ENCODE measurements around the gene WDR13. TPM values are rescaled to one million over a fixed set of nuclear protein-coding genes. Genes with fewer than 3 reads are reported as not detected.

The WDR13 gene
- total and polyA plus RNA-seq, 4 donors: 25.4 to 73.7 (median 38.5) TPM

DNA sequence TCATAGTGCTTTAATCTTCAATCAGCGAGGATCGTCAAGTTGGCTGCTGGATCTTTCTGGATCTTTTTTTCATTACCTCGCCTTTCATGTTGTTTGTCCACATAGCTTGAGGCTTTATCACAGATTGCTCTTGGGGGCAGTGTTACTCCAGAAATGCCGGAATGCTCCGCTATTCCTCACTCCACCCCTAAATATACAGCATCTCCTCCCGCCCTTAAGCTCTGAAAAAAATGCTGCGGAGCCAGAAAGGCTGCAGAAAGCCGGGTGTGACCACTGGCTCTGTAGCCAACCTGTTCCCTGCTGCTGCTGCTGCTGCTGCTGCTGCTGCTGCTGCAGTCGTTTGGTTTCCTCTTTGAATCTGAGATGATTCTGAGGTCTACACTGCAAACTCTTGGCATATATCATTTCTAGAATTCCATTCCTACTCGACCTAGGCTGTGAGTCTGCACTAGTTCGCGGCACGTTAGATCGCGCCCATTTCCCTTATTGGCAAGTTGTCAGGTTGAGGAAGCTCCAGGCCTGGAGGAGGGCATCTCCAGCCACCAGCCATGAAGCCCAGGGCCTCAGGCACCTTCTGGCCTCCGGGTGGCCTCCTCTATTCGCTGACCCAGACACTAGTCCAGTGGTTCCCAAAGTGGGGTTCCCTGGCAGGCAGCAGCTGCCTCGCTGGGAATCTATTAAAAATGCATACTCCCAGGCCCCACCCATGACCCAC lies 34.2 kb downstream of the WDR13 start:
- 27% methylated on average over 18 of the region's 18 CpGs for WGBS
- H3K9me3 ChIP-seq (ENCODE audit: control insufficient read depth in 4 of 4, low read length in 3 of 4): no peaks in the 10 kb centered on the region
- no peaks in the 10 kb centered on the region for H3K4me1 ChIP-seq (ENCODE audit: control insufficient read depth in 4 of 4, insufficient read depth in 4 of 4, low read length in 3 of 4)
- H3K9ac ChIP-seq (ENCODE audit: low read depth in 1 of 2, low read length in 2 of 2): no peak overlapping the region
- TF ChIP-seq CTCF (IDR thresholded peaks at IDR 0.05; ENCODE audit: low read depth, low read length, missing input control): peak; percentile 45
- TF ChIP-seq RAD21 (IDR thresholded peaks at IDR 0.05): peak; percentile 76 to 81
- peak; percentile 32 for TF ChIP-seq SP1 (IDR thresholded peaks at IDR 0.05)
- TF ChIP-seq TAF1 (conservative IDR thresholded peaks at IDR 0.05): no peak
- no peaks in the 10 kb centered on the region for H3K27me3 ChIP-seq (ENCODE audit: control insufficient read depth in 4 of 4, insufficient read depth in 4 of 4, low read length in 3 of 4)
- H3K27ac ChIP-seq (ENCODE audit: low read depth in 1 of 2, low read length in 2 of 2): no peak overlapping the region
- H3K4me3 ChIP-seq (ENCODE audit: low read depth in 1 of 3, low read length in 3 of 3): no peak overlapping the region
- no peaks in the 10 kb centered on the region for H3K36me3 ChIP-seq (ENCODE audit: control insufficient read depth in 4 of 4, insufficient read depth in 3 of 4, low read depth in 1 of 4, low read length in 3 of 4)
- DNase-seq (ENCODE audit: low spot score): peak; percentile 66

DNA sequence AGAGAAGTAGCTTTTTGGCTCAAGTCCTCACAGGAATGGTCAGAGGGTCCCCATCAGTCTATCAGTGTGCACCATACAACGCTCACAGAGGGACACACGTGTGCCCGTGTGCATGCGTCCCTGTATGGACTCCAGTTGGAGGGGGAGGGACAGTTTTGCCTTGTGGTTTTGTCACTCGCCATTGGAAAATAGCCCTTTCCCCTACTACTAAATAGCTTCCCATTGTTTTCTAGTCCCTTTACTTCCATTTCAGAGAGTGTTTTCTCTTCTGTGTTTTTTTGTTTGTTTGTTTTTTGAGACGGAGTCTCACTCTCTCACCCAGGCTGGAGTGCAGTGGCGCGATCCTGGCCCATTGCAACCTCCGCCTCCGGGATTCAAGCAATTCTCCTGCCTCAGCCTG lies 34.9 kb downstream of the WDR13 start:
- Histone ChIP-seq H3K9ac (ENCODE audit: low read depth in 1 of 2, low read length in 2 of 2) (no peak overlapping the region), H3K4me3 (ENCODE audit: low read depth in 1 of 3, low read length in 3 of 3) (no peak overlapping the region), H3K27ac (ENCODE audit: low read depth in 1 of 2, low read length in 2 of 2) (no peak overlapping the region), H3K9me3 (ENCODE audit: control insufficient read depth in 4 of 4, low read length in 3 of 4) (no peaks in the 10 kb centered on the region), H3K27me3 (ENCODE audit: control insufficient read depth in 4 of 4, insufficient read depth in 4 of 4, low read length in 3 of 4) (no peaks in the 10 kb centered on the region), H3K4me1 (ENCODE audit: control insufficient read depth in 4 of 4, insufficient read depth in 4 of 4, low read length in 3 of 4) (no peaks in the 10 kb centered on the region), H3K36me3 (ENCODE audit: control insufficient read depth in 4 of 4, insufficient read depth in 3 of 4, low read depth in 1 of 4, low read length in 3 of 4) (no peaks in the 10 kb centered on the region)
- DNase-seq (ENCODE audit: low spot score): no peak
- TF ChIP-seq HNF4G (IDR thresholded peaks at IDR 0.05): no peak
- TF ChIP-seq ATF3 (IDR thresholded peaks at IDR 0.05): no peak
- TF ChIP-seq MAX (IDR thresholded peaks at IDR 0.05): no peak
- TF ChIP-seq, protein P1, sequence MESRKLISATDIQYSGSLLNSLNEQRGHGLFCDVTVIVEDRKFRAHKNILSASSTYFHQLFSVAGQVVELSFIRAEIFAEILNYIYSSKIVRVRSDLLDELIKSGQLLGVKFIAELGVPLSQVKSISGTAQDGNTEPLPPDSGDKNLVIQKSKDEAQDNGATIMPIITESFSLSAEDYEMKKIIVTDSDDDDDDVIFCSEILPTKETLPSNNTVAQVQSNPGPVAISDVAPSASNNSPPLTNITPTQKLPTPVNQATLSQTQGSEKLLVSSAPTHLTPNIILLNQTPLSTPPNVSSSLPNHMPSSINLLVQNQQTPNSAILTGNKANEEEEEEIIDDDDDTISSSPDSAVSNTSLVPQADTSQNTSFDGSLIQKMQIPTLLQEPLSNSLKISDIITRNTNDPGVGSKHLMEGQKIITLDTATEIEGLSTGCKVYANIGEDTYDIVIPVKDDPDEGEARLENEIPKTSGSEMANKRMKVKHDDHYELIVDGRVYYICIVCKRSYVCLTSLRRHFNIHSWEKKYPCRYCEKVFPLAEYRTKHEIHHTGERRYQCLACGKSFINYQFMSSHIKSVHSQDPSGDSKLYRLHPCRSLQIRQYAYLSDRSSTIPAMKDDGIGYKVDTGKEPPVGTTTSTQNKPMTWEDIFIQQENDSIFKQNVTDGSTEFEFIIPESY (IDR thresholded peaks at IDR 0.05): no peak
- TF ChIP-seq GABPA (IDR thresholded peaks at IDR 0.05 in 1 of 2, conservative IDR thresholded peaks at IDR 0.05 in 1 of 2): no peak
- WGBS: 88% methylated on average over 10 of the region's 10 CpGs

DNA sequence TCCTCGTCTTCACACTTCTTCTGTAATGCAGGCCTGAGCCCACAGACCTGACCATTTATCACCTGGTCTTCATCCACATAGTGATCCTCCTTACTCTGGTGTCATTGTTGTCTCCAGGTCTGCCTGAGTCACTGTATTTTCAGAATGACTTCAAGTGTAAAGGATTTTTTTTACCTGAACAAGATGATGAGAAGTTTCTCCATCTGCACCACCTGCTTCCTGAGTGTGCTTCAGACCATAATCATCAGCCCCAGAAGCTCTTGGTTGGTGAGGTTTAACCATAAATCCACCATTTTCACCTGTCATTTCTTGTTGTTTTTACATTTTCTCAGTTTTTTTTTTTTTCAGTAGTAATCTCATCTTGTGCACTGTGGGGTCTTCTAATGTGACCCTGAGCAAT lies 39.0 kb downstream of the WDR13 start:
- Histone ChIP-seq H3K9me3 (ENCODE audit: control insufficient read depth in 4 of 4, low read length in 3 of 4) (no peaks in the 10 kb centered on the region), H3K27me3 (ENCODE audit: control insufficient read depth in 4 of 4, insufficient read depth in 4 of 4, low read length in 3 of 4) (no peaks in the 10 kb centered on the region), H3K27ac (ENCODE audit: low read depth in 1 of 2, low read length in 2 of 2) (no peak overlapping the region), H3K4me1 (ENCODE audit: control insufficient read depth in 4 of 4, insufficient read depth in 4 of 4, low read length in 3 of 4) (no peaks in the 10 kb centered on the region), H3K9ac (ENCODE audit: low read depth in 1 of 2, low read length in 2 of 2) (no peak overlapping the region), H3K36me3 (ENCODE audit: control insufficient read depth in 4 of 4, insufficient read depth in 3 of 4, low read depth in 1 of 4, low read length in 3 of 4) (no peaks in the 10 kb centered on the region), H3K4me3 (ENCODE audit: low read depth in 1 of 3, low read length in 3 of 3) (no peak overlapping the region)
- WGBS: 69% methylated on average over 1 of the region's 1 CpG
- no peak for DNase-seq (ENCODE audit: low spot score)
- TF ChIP-seq YY1 (IDR thresholded peaks at IDR 0.05) (no peak), GABPA (IDR thresholded peaks at IDR 0.05 in 1 of 2, conservative IDR thresholded peaks at IDR 0.05 in 1 of 2) (no peak), HNF4G (IDR thresholded peaks at IDR 0.05) (no peak), MAX (IDR thresholded peaks at IDR 0.05) (no peak), ATF3 (IDR thresholded peaks at IDR 0.05) (no peak), SP1 (IDR thresholded peaks at IDR 0.05) (no peak), RXRA (IDR thresholded peaks at IDR 0.05) (no peak), JUND (IDR thresholded peaks at IDR 0.05) (no peak), EGR1 (IDR thresholded peaks at IDR 0.05; ENCODE audit: low read depth in 2 of 2) (no peak)

Data from liver (tissue), 9 donors.